K562 (cell line): Measurements from ENCODE around the gene METAP2. TPM values are rescaled to one million over a fixed set of nuclear protein-coding genes. Genes with fewer than 3 reads are reported as not detected.
A peak's percentile ranks its signal among the peaks of the same experiment; 100 is the strongest.

Source experiments
- CHD2 ChIP-seq: IDR thresholded peaks from 2 replicates; pipeline ENCODE4 v1.6.1; 2011; ENCODE audit warnings: low read depth, low read length
- E2F1 ChIP-seq: sonication (generic); formaldehyde crosslinking; IDR thresholded peaks from 2 replicates; pipeline ENCODE4 v1.8.1; 2023; ENCODE audit warnings: mild to moderate bottlenecking, missing genetic modification reagents, moderate library complexity
- FUS ChIP-seq: fragments of 200-400 bp; formaldehyde crosslinking; optimal IDR thresholded peaks from 2 replicates; pipeline ENCODE3; 2017; ENCODE audit warnings: low read depth, low read length
- GTF2A2 ChIP-seq: IDR thresholded peaks from 2 replicates; pipeline ENCODE4 v1.6.1; 2016; ENCODE audit warnings: mild to moderate bottlenecking, missing genetic modification characterization, missing compliant biosample characterization
- HINFP ChIP-seq: fragments of 450-650 bp; conservative IDR thresholded peaks from 2 replicates; pipeline ENCODE4 v1.6.1; 2016; ENCODE audit warnings: missing genetic modification characterization, low read depth, mild to moderate bottlenecking, control low read depth, missing compliant biosample characterization
- HNRNPH1 ChIP-seq: fragments of 200-400 bp; formaldehyde crosslinking; optimal IDR thresholded peaks from 2 replicates; pipeline ENCODE3; 2017; ENCODE audit warnings: low read depth, mild to moderate bottlenecking, low read length, moderate library complexity
- LEF1 ChIP-seq: fragments of 450-650 bp; IDR thresholded peaks from 2 replicates; pipeline ENCODE4 v1.6.1; 2016; ENCODE audit warnings: mild to moderate bottlenecking
- MTA3 ChIP-seq: fragments of 450-650 bp; formaldehyde crosslinking; IDR thresholded peaks from 2 replicates; pipeline ENCODE4 v1.6.1; 2017; ENCODE audit warnings: mild to moderate bottlenecking, borderline replicate concordance
- SIRT6 ChIP-seq: IDR thresholded peaks from one replicate; pipeline ENCODE4 v1.6.1; 2012; ENCODE audit warnings: low read depth, mild to moderate bottlenecking, control low read depth, inconsistent platforms, low read length, moderate library complexity
- SMARCE1 ChIP-seq: fragments of 450-650 bp; IDR thresholded peaks from 2 replicates; pipeline ENCODE4 v1.7.1; 2016; ENCODE audit warnings: mild to moderate bottlenecking
- TEAD2 ChIP-seq: fragments of 450-650 bp; IDR thresholded peaks from 2 replicates; pipeline ENCODE4 v1.6.1; 2016; ENCODE audit warnings: missing genetic modification characterization, control low read depth, missing compliant biosample characterization
- THRAP3 ChIP-seq: fragments of 450-650 bp; IDR thresholded peaks from 2 replicates; pipeline ENCODE4 v1.6.1; 2016; ENCODE audit warnings: mild to moderate bottlenecking, inconsistent platforms, borderline replicate concordance
- ZFP36 ChIP-seq: fragments of 150-350 bp; IDR thresholded peaks from 2 replicates; pipeline ENCODE4 v1.6.1; 2018; ENCODE audit warnings: low read length, low read depth; ENCODE audit not compliant: partially characterized antibody
- ZNF3 ChIP-seq: fragments of 250-450 bp; sonication (Bioruptor Pico); IDR thresholded peaks from 2 replicates; pipeline ENCODE4 v1.5.0; 2021; ENCODE audit warnings: mild to moderate bottlenecking, moderate library complexity
- ZNF551 ChIP-seq: fragments of 250-450 bp; sonication (Bioruptor Pico); IDR thresholded peaks from 2 replicates; pipeline ENCODE4 v1.5.0; 2021; ENCODE audit warnings: mild to moderate bottlenecking, moderate library complexity
- polyA plus RNA-seq, 8 experiments: library from polyadenylated mRNA; depleted of rRNA in 4 of 8; stranded (reverse) in 5 of 8; unstranded in 3 of 8; fragments of >200 nt; fragmentation: Nextera tagmentation in 2 of 8; fragmentation: Illumina TruSeq in 1 of 8; extraction: Ambion mirVana in 2 of 8; extraction: Trizol in 1 of 8; gene quantifications; 2 replicates each; pipeline versions ENCODE4 v1.2.1 to v1.2.3, GENCODE V29; 2011 to 2014; ENCODE audit warnings: inconsistent platforms in 1 of 8, missing spikeins in 1 of 8
- total RNA-seq, 7 experiments: library from RNA; depleted of rRNA in 6 of 7; stranded (reverse); fragments of >200 nt in 6 of 7; fragmentation: Illumina TruSeq in 2 of 7; extraction: Trizol in 2 of 7; gene quantifications; 2 replicates each; pipeline versions ENCODE4 v1.2.1 to v1.2.3, GENCODE V29; 2011 to 2021; ENCODE audit warnings: low replicate concordance in 1 of 7
- TF ChIP-seq, protein P1 (sequence below), 2 experiments: fragments of 450-650 bp in 1 of 2; IDR thresholded peaks; 2 replicates each; pipeline ENCODE4 v1.6.1; 2011 to 2017; ENCODE audit warnings: low read depth in 2 of 2, antibody characterized with exemption in 1 of 2, borderline replicate concordance in 1 of 2, low read length in 1 of 2, mild to moderate bottlenecking in 1 of 2, mixed read lengths in 1 of 2; ENCODE audit not compliant: control insufficient read depth in 1 of 2
- TF ChIP-seq, protein P2 (sequence below), 2 experiments: fragments of 450-650 bp in 1 of 2; sonication (generic) in 1 of 2; formaldehyde crosslinking in 1 of 2; IDR thresholded peaks in 1 of 2; conservative IDR thresholded peaks in 1 of 2; 2 replicates each; pipeline versions ENCODE4 v1.6.1 to v1.8.1; 2016 to 2023; ENCODE audit warnings: mild to moderate bottlenecking in 2 of 2, moderate library complexity in 2 of 2, inconsistent platforms in 1 of 2, missing genetic modification reagents in 1 of 2

METAP2 gene
- total and polyA plus RNA-seq, 9 of the 15 experiments (the other 6 are each of a cell fraction or from before 2014, with no cell fraction given) = 75.5 to 205 (median 164) TPM

DNA sequence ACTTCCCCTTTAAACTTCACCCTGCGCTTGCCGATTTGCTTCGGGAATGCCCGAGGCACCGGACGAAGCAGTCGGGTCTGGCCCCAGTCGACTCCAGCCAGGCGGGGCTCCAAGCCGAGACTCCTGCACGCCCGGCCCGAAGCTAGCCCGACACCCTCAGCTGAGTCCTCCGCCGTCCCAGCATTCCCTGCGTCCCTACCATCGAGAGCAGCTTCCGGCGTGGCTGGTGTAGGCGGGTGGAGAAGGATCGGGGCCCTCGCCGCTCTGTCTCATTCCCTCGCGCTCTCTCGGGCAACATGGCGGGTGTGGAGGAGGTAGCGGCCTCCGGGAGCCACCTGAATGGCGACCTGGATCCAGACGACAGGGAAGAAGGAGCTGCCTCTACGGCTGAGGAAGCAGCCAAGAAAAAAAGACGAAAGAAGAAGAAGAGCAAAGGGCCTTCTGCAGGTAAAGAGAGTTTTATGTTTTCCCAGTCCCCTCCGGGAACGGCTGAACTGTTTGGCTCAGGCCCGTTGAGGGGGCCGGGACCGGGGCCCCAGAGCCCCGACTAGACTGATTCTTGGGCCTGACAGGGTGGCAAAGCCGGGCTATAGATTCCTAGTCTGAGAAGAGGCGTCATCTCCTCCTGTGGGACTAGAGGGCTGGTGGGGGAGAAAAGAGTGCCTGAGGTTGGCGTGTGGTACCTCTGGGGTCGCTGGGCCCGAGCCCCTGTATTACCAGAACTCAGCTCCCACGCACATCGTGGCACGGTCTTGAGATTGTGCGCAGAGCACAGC lies at the start of gene METAP2 (continued):
- TF ChIP-seq MTA3 = peak; percentile 55; the same call in 1 of the 2 replicates
- no peak for TF ChIP-seq HINFP (tag)
- no peak for TF ChIP-seq E2F1 (CRISPR knock-in tag)
- no peak for TF ChIP-seq SIRT6
- TF ChIP-seq, protein P1, sequence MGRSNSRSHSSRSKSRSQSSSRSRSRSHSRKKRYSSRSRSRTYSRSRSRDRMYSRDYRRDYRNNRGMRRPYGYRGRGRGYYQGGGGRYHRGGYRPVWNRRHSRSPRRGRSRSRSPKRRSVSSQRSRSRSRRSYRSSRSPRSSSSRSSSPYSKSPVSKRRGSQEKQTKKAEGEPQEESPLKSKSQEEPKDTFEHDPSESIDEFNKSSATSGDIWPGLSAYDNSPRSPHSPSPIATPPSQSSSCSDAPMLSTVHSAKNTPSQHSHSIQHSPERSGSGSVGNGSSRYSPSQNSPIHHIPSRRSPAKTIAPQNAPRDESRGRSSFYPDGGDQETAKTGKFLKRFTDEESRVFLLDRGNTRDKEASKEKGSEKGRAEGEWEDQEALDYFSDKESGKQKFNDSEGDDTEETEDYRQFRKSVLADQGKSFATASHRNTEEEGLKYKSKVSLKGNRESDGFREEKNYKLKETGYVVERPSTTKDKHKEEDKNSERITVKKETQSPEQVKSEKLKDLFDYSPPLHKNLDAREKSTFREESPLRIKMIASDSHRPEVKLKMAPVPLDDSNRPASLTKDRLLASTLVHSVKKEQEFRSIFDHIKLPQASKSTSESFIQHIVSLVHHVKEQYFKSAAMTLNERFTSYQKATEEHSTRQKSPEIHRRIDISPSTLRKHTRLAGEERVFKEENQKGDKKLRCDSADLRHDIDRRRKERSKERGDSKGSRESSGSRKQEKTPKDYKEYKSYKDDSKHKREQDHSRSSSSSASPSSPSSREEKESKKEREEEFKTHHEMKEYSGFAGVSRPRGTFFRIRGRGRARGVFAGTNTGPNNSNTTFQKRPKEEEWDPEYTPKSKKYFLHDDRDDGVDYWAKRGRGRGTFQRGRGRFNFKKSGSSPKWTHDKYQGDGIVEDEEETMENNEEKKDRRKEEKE (IDR thresholded peaks at IDR 0.05; ENCODE audit: borderline replicate concordance in 1 of 2, control insufficient read depth in 1 of 2, low read depth in 2 of 2, low read length in 1 of 2) = 0 out of 4 replicates have a peak, but pooled peaks of 1 of the 2 experiments have one; percentile 73
- no peak for TF ChIP-seq ZFP36
- TF ChIP-seq HNRNPH1 = no peak
- TF ChIP-seq, protein P2, sequence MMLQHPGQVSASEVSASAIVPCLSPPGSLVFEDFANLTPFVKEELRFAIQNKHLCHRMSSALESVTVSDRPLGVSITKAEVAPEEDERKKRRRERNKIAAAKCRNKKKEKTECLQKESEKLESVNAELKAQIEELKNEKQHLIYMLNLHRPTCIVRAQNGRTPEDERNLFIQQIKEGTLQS (IDR thresholded peaks at IDR 0.05) = no peak
- TF ChIP-seq, protein P2 (CRISPR knock-in tag; conservative IDR thresholded peaks at IDR 0.05) = no peak; the same call in 1 of the 2 replicates
- TF ChIP-seq FUS = no peak
- TF ChIP-seq THRAP3 = no peak
- TF ChIP-seq ZNF3 (CRISPR knock-in tag) = no peak
- TF ChIP-seq CHD2 = peak; percentile 28; the same call in 1 of the 2 replicates
- no peak for TF ChIP-seq LEF1
- no peak for TF ChIP-seq ZNF551 (CRISPR knock-in tag)
- no peak for TF ChIP-seq SMARCE1
- no peak for TF ChIP-seq GTF2A2 (tag)
- no peak for TF ChIP-seq TEAD2 (tag)
